ENCODE data around the gene EXOSC2.

EXOSC2 gene

GRCh38 chr9:130693426-130694191, at the start of gene EXOSC2:
Gene EXOSC2 (plus strand): TSS chr9:130693780. CDS start chr9:130693792, 12 bp downstream.
- DNase-seq: peak; percentile 96
- peak; percentile 99 for ATAC-seq
- H3K36me3 Mint-ChIP-seq (ENCODE audit: low read depth): peaks cover 42% of the 10 kb centered on the region
- H3K4me1 Mint-ChIP-seq: peaks cover 42% of the 10 kb centered on the region
- H3K4me3 Mint-ChIP-seq: peak within 1 kb of the TSS; percentile 98
- peak within 1 kb of the TSS; percentile 96 for H3K27ac Mint-ChIP-seq
- H3K9me3 Mint-ChIP-seq: no peaks in the 10 kb centered on the region
- peaks cover 8% of the 10 kb centered on the region for H3K27me3 Mint-ChIP-seq

- Mint-ChIP-seq H3K27me3 (peaks cover 17% of the 10 kb centered on the region), H3K9me3 (peaks cover 3% of the 10 kb centered on the region), H3K4me3 (no peak overlapping the region), H3K36me3 (ENCODE audit: low read depth) (peaks cover 2% of the 10 kb centered on the region), H3K27ac (no peak overlapping the region), H3K4me1 (no peaks in the 10 kb centered on the region)
- DNase-seq: no peak
- no peak for ATAC-seq
Measured at GRCh38 chr9:130651221-130651620, 42.4 kb upstream of the EXOSC2 start.

- no peaks in the 10 kb centered on the region for H3K9me3 Mint-ChIP-seq
- no peak for DNase-seq
- H3K4me1 Mint-ChIP-seq: no peaks in the 10 kb centered on the region
- H3K36me3 Mint-ChIP-seq (ENCODE audit: low read depth): no peaks in the 10 kb centered on the region
- no peak overlapping the region for H3K27ac Mint-ChIP-seq
- H3K27me3 Mint-ChIP-seq: peaks cover 18% of the 10 kb centered on the region
- no peak overlapping the region for H3K4me3 Mint-ChIP-seq
- no peak for ATAC-seq
Measured at GRCh38 chr9:130651752-130652151, 41.8 kb upstream of the EXOSC2 start.

- no peak overlapping the region for H3K27ac Mint-ChIP-seq
- DNase-seq: no peak
- H3K36me3 Mint-ChIP-seq (ENCODE audit: low read depth): no peaks in the 10 kb centered on the region
- peaks cover 2% of the 10 kb centered on the region for H3K4me1 Mint-ChIP-seq
- no peak for ATAC-seq
- no peaks in the 10 kb centered on the region for H3K9me3 Mint-ChIP-seq
- H3K4me3 Mint-ChIP-seq: no peak overlapping the region
- peaks cover 41% of the 10 kb centered on the region for H3K27me3 Mint-ChIP-seq
Measured at GRCh38 chr9:130654879-130655278, 38.7 kb upstream of the EXOSC2 start.

- Mint-ChIP-seq H3K36me3 (ENCODE audit: low read depth) (no peaks in the 10 kb centered on the region), H3K27ac (no peak overlapping the region), H3K9me3 (no peaks in the 10 kb centered on the region), H3K4me3 (no peak overlapping the region), H3K27me3 (peaks cover 68% of the 10 kb centered on the region), H3K4me1 (peaks cover 9% of the 10 kb centered on the region)
- DNase-seq: no peak
- no peak for ATAC-seq
Measured at GRCh38 chr9:130658893-130659698, 34.5 kb upstream of the EXOSC2 start.

- DNase-seq: no peak
Measured at GRCh38 chr9:130659699-130660248, 33.8 kb upstream of the EXOSC2 start.

GRCh38 chr9:130660326-130660682, 33.3 kb upstream of the EXOSC2 start:
- Mint-ChIP-seq H3K27me3 (peaks cover 69% of the 10 kb centered on the region), H3K9me3 (no peaks in the 10 kb centered on the region), H3K4me3 (no peak overlapping the region), H3K36me3 (ENCODE audit: low read depth) (peaks cover under 1% of the 10 kb centered on the region), H3K27ac (no peak overlapping the region), H3K4me1 (peaks cover 11% of the 10 kb centered on the region)
- ATAC-seq (no peak), DNase-seq (no peak)

More at GRCh38 chr9:130659699-130660248, 33.8 kb upstream of the EXOSC2 start:
- no peaks in the 10 kb centered on the region for H3K9me3 Mint-ChIP-seq
- H3K4me1 Mint-ChIP-seq: peaks cover 9% of the 10 kb centered on the region
- peaks cover 71% of the 10 kb centered on the region for H3K27me3 Mint-ChIP-seq
- ATAC-seq: no peak
- no peaks in the 10 kb centered on the region for H3K36me3 Mint-ChIP-seq (ENCODE audit: low read depth)
- H3K27ac Mint-ChIP-seq: no peak overlapping the region
- no peak overlapping the region for H3K4me3 Mint-ChIP-seq

GRCh38 chr9:130660683-130661450, 32.7 kb upstream of the EXOSC2 start:
- Mint-ChIP-seq H3K27ac (no peak overlapping the region), H3K4me3 (no peak overlapping the region), H3K4me1 (peaks cover 14% of the 10 kb centered on the region), H3K27me3 (peaks cover 68% of the 10 kb centered on the region), H3K9me3 (no peaks in the 10 kb centered on the region), H3K36me3 (ENCODE audit: low read depth) (peaks cover 2% of the 10 kb centered on the region)
- no peak for ATAC-seq
- no peak for DNase-seq

- Mint-ChIP-seq H3K36me3 (ENCODE audit: low read depth) (peaks cover 2% of the 10 kb centered on the region), H3K27me3 (peaks cover 72% of the 10 kb centered on the region), H3K4me3 (no peak overlapping the region), H3K9me3 (no peaks in the 10 kb centered on the region), H3K27ac (no peak overlapping the region), H3K4me1 (peaks cover 17% of the 10 kb centered on the region)
- DNase-seq: no peak
- ATAC-seq: no peak
Measured at GRCh38 chr9:130661451-130662098, 32.0 kb upstream of the EXOSC2 start.

- Mint-ChIP-seq H3K4me3 (peak overlapping the region; percentile 41), H3K27ac (no peak overlapping the region), H3K36me3 (ENCODE audit: low read depth) (peaks cover 2% of the 10 kb centered on the region), H3K4me1 (peaks cover 17% of the 10 kb centered on the region), H3K27me3 (peaks cover 73% of the 10 kb centered on the region), H3K9me3 (no peaks in the 10 kb centered on the region)
- ATAC-seq: peak; percentile 12
- DNase-seq: no peak
Measured at GRCh38 chr9:130662099-130662969, 31.2 kb upstream of the EXOSC2 start.

GRCh38 chr9:130662970-130663257, 30.7 kb upstream of the EXOSC2 start:
- H3K4me1 Mint-ChIP-seq: peaks cover 17% of the 10 kb centered on the region
- no peak overlapping the region for H3K27ac Mint-ChIP-seq
- H3K4me3 Mint-ChIP-seq: peak overlapping the region; percentile 41
- DNase-seq (no peak), ATAC-seq (no peak)
- peaks cover 2% of the 10 kb centered on the region for H3K36me3 Mint-ChIP-seq (ENCODE audit: low read depth)
- peaks cover 72% of the 10 kb centered on the region for H3K27me3 Mint-ChIP-seq
- no peaks in the 10 kb centered on the region for H3K9me3 Mint-ChIP-seq

GRCh38 chr9:130663258-130663976, 30.2 kb upstream of the EXOSC2 start:
- peaks cover 72% of the 10 kb centered on the region for H3K27me3 Mint-ChIP-seq
- no peak for DNase-seq
- H3K36me3 Mint-ChIP-seq (ENCODE audit: low read depth): peaks cover 2% of the 10 kb centered on the region
- no peak overlapping the region for H3K4me3 Mint-ChIP-seq
- H3K9me3 Mint-ChIP-seq: no peaks in the 10 kb centered on the region
- no peak for ATAC-seq
- no peak overlapping the region for H3K27ac Mint-ChIP-seq
- peaks cover 17% of the 10 kb centered on the region for H3K4me1 Mint-ChIP-seq

GRCh38 chr9:130663977-130664250, 29.7 kb upstream of the EXOSC2 start:
- ATAC-seq: no peak
- peaks cover 17% of the 10 kb centered on the region for H3K4me1 Mint-ChIP-seq
- H3K9me3 Mint-ChIP-seq: no peaks in the 10 kb centered on the region
- no peak overlapping the region for H3K4me3 Mint-ChIP-seq
- peaks cover 70% of the 10 kb centered on the region for H3K27me3 Mint-ChIP-seq
- H3K27ac Mint-ChIP-seq: no peak overlapping the region
- H3K36me3 Mint-ChIP-seq (ENCODE audit: low read depth): peaks cover 2% of the 10 kb centered on the region
- DNase-seq: no peak
